HL-60/S4 treated with retinoic acid at 250 ng/mL for 4 days and 3 days (cell line): ENCODE data around the gene WNK2.

Source experiments
- in situ Hi-C: fragments of 300-500 bp; cut with MboI; formaldehyde crosslinking; loops from 2 replicates; pipeline ENCODE4 v1.7.0; 2022; ENCODE audit warnings: low sequenced_read_pairs

Gene WNK2

GRCh38 chr9:93182572-93182971, 1.4 kb upstream of the WNK2 start:
- in situ Hi-C loops: no loop called here

GRCh38 chr9:93183131-93183662, 742 bp upstream of the WNK2 start:
- in situ Hi-C loops: no loop called here

- in situ Hi-C loops: no loop called here
Measured at GRCh38 chr9:93184432-93185265, 710 bp downstream of the WNK2 start.

GRCh38 chr9:93185266-93186214, 1.6 kb downstream of the WNK2 start:
- in situ Hi-C loops: no loop called here

GRCh38 chr9:93186215-93186945, 2.4 kb downstream of the WNK2 start:
- in situ Hi-C loops: no loop called here

- in situ Hi-C loops: no loop called here
Measured at GRCh38 chr9:93187047-93187446, 3.1 kb downstream of the WNK2 start.

- in situ Hi-C loops: no loop called here
Measured at GRCh38 chr9:93187574-93187973, 3.6 kb downstream of the WNK2 start.

GRCh38 chr9:93188426-93189368, 4.8 kb downstream of the WNK2 start:
- in situ Hi-C loops: no loop called here

- in situ Hi-C loops: no loop called here
Measured at GRCh38 chr9:93189369-93190132, 5.6 kb downstream of the WNK2 start.

- in situ Hi-C loops: no loop called here
Measured at GRCh38 chr9:93190133-93190525, 6.2 kb downstream of the WNK2 start.

GRCh38 chr9:93190656-93191353, 6.9 kb downstream of the WNK2 start:
- in situ Hi-C loops: no loop called here

- in situ Hi-C loops: no loop called here
Measured at GRCh38 chr9:93191354-93191660, 7.4 kb downstream of the WNK2 start.

GRCh38 chr9:93192721-93193387, 8.9 kb downstream of the WNK2 start:
- in situ Hi-C loops: no loop called here

- in situ Hi-C loops: no loop called here
Measured at GRCh38 chr9:93193388-93194220, 9.7 kb downstream of the WNK2 start.

- in situ Hi-C loops: no loop called here
Measured at GRCh38 chr9:93194221-93194625, 10.3 kb downstream of the WNK2 start.

GRCh38 chr9:93194641-93195040, 10.7 kb downstream of the WNK2 start:
- in situ Hi-C loops: no loop called here
